HL-60/S4 treated with retinoic acid at 250 ng/mL for 4 days and 3 days (cell line): ENCODE results near the gene VMO1.
"Not testable (repeated sequence)": the region's sequence is repeated elsewhere in the genome, so short reads cannot be mapped to it uniquely, and the experiment has no call there.

Source experiments
- in situ Hi-C: fragments of 300-500 bp; cut with MboI; formaldehyde crosslinking; loops from 2 replicates; pipeline ENCODE4 v1.7.0; 2022; ENCODE audit warnings: low sequenced_read_pairs

VMO1 gene

GRCh38 chr17:4786106-4786511 lies at the start of gene VMO1:
Gene VMO1 (minus strand): TSS chr17:4786364. CDS start chr17:4786352, 12 bp downstream.
- in situ Hi-C loops: no loop called here

GRCh38 chr17:4834681-4835020 lies 48.5 kb upstream of the VMO1 start:
- in situ Hi-C loops: no loop called here

GRCh38 chr17:4833941-4834680 lies 47.9 kb upstream of the VMO1 start:
- in situ Hi-C loops: no loop called here

GRCh38 chr17:4833178-4833940 lies 47.2 kb upstream of the VMO1 start, which contains the start of gene MINK1:
Gene MINK1 (plus strand): TSS chr17:4833340. CDS start chr17:4833584, 244 bp downstream.
- in situ Hi-C loops: no loop called here

GRCh38 chr17:4832829-4833177 lies 46.6 kb upstream of the VMO1 start:
- in situ Hi-C loops: not testable (repeated sequence)

- in situ Hi-C loops: no loop called here
Measured at GRCh38 chr17:4827399-4827798, 41.2 kb upstream of the VMO1 start.

GRCh38 chr17:4823373-4824089 lies 37.4 kb upstream of the VMO1 start:
- in situ Hi-C loops: no loop called here

- in situ Hi-C loops: no loop called here
Measured at GRCh38 chr17:4822835-4823234, 36.7 kb upstream of the VMO1 start.

GRCh38 chr17:4818276-4818675 lies 32.1 kb upstream of the VMO1 start:
- in situ Hi-C loops: no loop called here

GRCh38 chr17:4816826-4817225 lies 30.7 kb upstream of the VMO1 start:
- in situ Hi-C loops: no loop called here

GRCh38 chr17:4815043-4815675 lies 29.0 kb upstream of the VMO1 start:
- in situ Hi-C loops: no loop called here

- in situ Hi-C loops: no loop called here
Measured at GRCh38 chr17:4812690-4813089, 26.5 kb upstream of the VMO1 start.

- in situ Hi-C loops: no loop called here
Measured at GRCh38 chr17:4811471-4811870, 25.3 kb upstream of the VMO1 start.

- in situ Hi-C loops: no loop called here
Measured at GRCh38 chr17:4810696-4811290, 24.6 kb upstream of the VMO1 start.

GRCh38 chr17:4808378-4808767 lies 22.2 kb upstream of the VMO1 start:
- in situ Hi-C loops: no loop called here

- in situ Hi-C loops: no loop called here
Measured at GRCh38 chr17:4807605-4808377, 21.6 kb upstream of the VMO1 start.

GRCh38 chr17:4806777-4807604 lies 20.8 kb upstream of the VMO1 start, which contains the start of gene PLD2:
Gene PLD2 (plus strand): TSS chr17:4807152. CDS start chr17:4807773, 621 bp downstream.
- in situ Hi-C loops: no loop called here

- in situ Hi-C loops: no loop called here
Measured at GRCh38 chr17:4806456-4806776, 20.3 kb upstream of the VMO1 start.

GRCh38 chr17:4802228-4802627 lies 16.1 kb upstream of the VMO1 start, which contains the start of gene C17orf114:
Gene C17orf114 (minus strand): TSS chr17:4802328.
- in situ Hi-C loops: no loop called here
